Left renal cortex interstitium (tissue), 4 donors: ENCODE results near the gene APP. TPM values are rescaled to one million over a fixed set of nuclear protein-coding genes. Genes with fewer than 3 reads are reported as not detected.
A peak's percentile ranks its signal among the peaks of the same experiment; 100 is the strongest.
"Not testable (repeated sequence)": the region's sequence is repeated elsewhere in the genome, so short reads cannot be mapped to it uniquely, and the experiment has no call there.

Experiments
- DNase-seq, 4 donors: peaks; one replicate each; pipeline ENCODE4 v3.0.0-alpha.2; 2013; ENCODE audit warnings: low read depth in 4 of 4, low spot score in 2 of 4, missing footprints in 1 of 4
- polyA plus RNA-seq, 4 donors: library from polyadenylated mRNA; unstranded; fragments of 120-200 nt; gene quantifications; one replicate each; pipeline ENCODE4 v1.2.1, GENCODE V29; 2013; ENCODE audit not compliant: insufficient read length in 4 of 4

Gene APP
- polyA plus RNA-seq, 4 donors = 778 to 959 (median 848) TPM

GRCh38 chr21:25956993-25957714 is 213.4 kb downstream of the APP start:
- no peak for DNase-seq

- no peak for DNase-seq
These were observed 214.9 kb downstream of the APP start for GRCh38 chr21:25955646-25956045.

GRCh38 chr21:25953659-25954058 is 216.9 kb downstream of the APP start:
- no peak for DNase-seq

GRCh38 chr21:25953196-25953595 is 217.4 kb downstream of the APP start:
- no peak for DNase-seq

- DNase-seq = no peak
These were observed 218.3 kb downstream of the APP start for GRCh38 chr21:25952306-25952705.

GRCh38 chr21:25949701-25950100 is 220.9 kb downstream of the APP start:
- DNase-seq = no peak

GRCh38 chr21:25944672-25945213 is 225.8 kb downstream of the APP start:
- DNase-seq = no peak

- DNase-seq = no peak
These were observed 226.5 kb downstream of the APP start for GRCh38 chr21:25944082-25944481.

GRCh38 chr21:25942135-25942534 is 228.4 kb downstream of the APP start:
- no peak for DNase-seq

GRCh38 chr21:25939396-25939761 is 231.2 kb downstream of the APP start:
- no peak for DNase-seq

GRCh38 chr21:25938658-25939395 is 231.7 kb downstream of the APP start:
- no peak for DNase-seq

- DNase-seq = no peak
These were observed 233.8 kb downstream of the APP start for GRCh38 chr21:25936776-25937175.

- DNase-seq = peak in 3 of 4 donors; percentile 20 to 29 (median 27)
These were observed 235.8 kb downstream of the APP start for GRCh38 chr21:25934771-25935224.

- DNase-seq = no peak
These were observed 236.4 kb downstream of the APP start for GRCh38 chr21:25934130-25934529.

- no peak for DNase-seq
These were observed 238.8 kb downstream of the APP start for GRCh38 chr21:25931765-25932164.

- no peak for DNase-seq
These were observed 240.6 kb downstream of the APP start for GRCh38 chr21:25929856-25930520.

- DNase-seq = no peak
These were observed 243.2 kb downstream of the APP start for GRCh38 chr21:25927195-25927880.

GRCh38 chr21:25925936-25926335 is 244.6 kb downstream of the APP start:
- DNase-seq = no peak

GRCh38 chr21:25925064-25925800 is 245.3 kb downstream of the APP start:
- no peak for DNase-seq

GRCh38 chr21:25918152-25918551 is 252.4 kb downstream of the APP start:
- DNase-seq = not testable (repeated sequence)
